GM23338 (cell line): Measurements from ENCODE around the gene KDM4B. TPM values are rescaled to one million over a fixed set of nuclear protein-coding genes. Genes with fewer than 3 reads are reported as not detected.

Experiments
- ATAC-seq: fragments of 200-7000 bp; cut with Tn5 transposase; 3 replicates; pipeline ENCODE4 v1.9.1; 2020
- DNase-seq: peaks from one replicate; pipeline ENCODE4 v3.0.0-alpha.2; 2015; ENCODE audit warnings: low spot score
- H2AFZ ChIP-seq: fragments of 200-600 bp; sonication (generic); 2 replicates; pipeline ENCODE4 v1.8.0; 2016; ENCODE audit warnings: antibody characterized with exemption, mild to moderate bottlenecking, moderate library complexity
- H3F3A ChIP-seq: fragments of 200-600 bp; sonication (generic); replicated peaks from 2 replicates; pipeline ENCODE4 v1.8.0; 2017; ENCODE audit warnings: antibody characterized with exemption, mixed run types, low read depth
- H3K27ac ChIP-seq: fragments of 200-600 bp; sonication (generic); 2 replicates; pipeline ENCODE4 v1.6.1; 2016; ENCODE audit warnings: low read depth
- H3K27me3 ChIP-seq: fragments of 200-600 bp; sonication (generic); 2 replicates; pipeline ENCODE4 v1.8.0; 2016; ENCODE audit warnings: mild to moderate bottlenecking, mixed run types, moderate library complexity; ENCODE audit not compliant: insufficient read depth
- H3K36me3 ChIP-seq: fragments of 200-600 bp; sonication (generic); 2 replicates; pipeline ENCODE4 v1.8.0; 2016; ENCODE audit warnings: mild to moderate bottlenecking; ENCODE audit not compliant: insufficient read depth
- H3K4me1 ChIP-seq: fragments of 200-600 bp; sonication (generic); 2 replicates; pipeline ENCODE4 v1.8.0; 2016; ENCODE audit warnings: mild to moderate bottlenecking, moderate library complexity; ENCODE audit not compliant: insufficient read depth
- H3K4me2 ChIP-seq: fragments of 200-600 bp; sonication (generic); 2 replicates; pipeline ENCODE4 v1.7.1; 2017; ENCODE audit warnings: mixed run types
- H3K4me3 ChIP-seq: fragments of 200-600 bp; sonication (generic); 2 replicates; pipeline ENCODE4 v1.6.1; 2016; ENCODE audit warnings: mixed run types
- H3K79me2 ChIP-seq: fragments of 200-600 bp; sonication (generic); replicated peaks from 2 replicates; pipeline ENCODE4 v1.8.0; 2017; ENCODE audit warnings: mild to moderate bottlenecking; ENCODE audit not compliant: insufficient read depth
- H3K9me2 ChIP-seq: fragments of 200-600 bp; sonication (generic); 2 replicates; pipeline ENCODE4 v1.8.0; 2017; ENCODE audit not compliant: insufficient read depth
- H4K20me1 ChIP-seq: fragments of 200-600 bp; sonication (generic); replicated peaks from 2 replicates; pipeline ENCODE4 v1.8.0; 2017; ENCODE audit warnings: mild to moderate bottlenecking; ENCODE audit not compliant: insufficient read depth
- H3K27ac Mint-ChIP-seq: 2 replicates; pipeline ENCODE4 v1.8.0; 2020; ENCODE audit warnings: inconsistent platforms, mild to moderate bottlenecking, moderate library complexity, mixed read lengths
- H3K27me3 Mint-ChIP-seq: 3 replicates; pipeline ENCODE4 v1.8.0; 2022; ENCODE audit warnings: low read depth, mild to moderate bottlenecking, moderate library complexity, mixed read lengths, inconsistent platforms; ENCODE audit not compliant: insufficient read depth, poor library complexity
- H3K36me3 Mint-ChIP-seq: 3 replicates; pipeline ENCODE4 v1.8.0; 2021; ENCODE audit warnings: low read depth, mild to moderate bottlenecking, inconsistent platforms, moderate library complexity, mixed read lengths
- H3K4me1 Mint-ChIP-seq: 3 replicates; pipeline ENCODE4 v1.8.0; 2020; ENCODE audit warnings: mild to moderate bottlenecking, inconsistent platforms, mixed read lengths
- H3K4me3 Mint-ChIP-seq: 3 replicates; pipeline ENCODE4 v1.8.0; 2021; ENCODE audit warnings: moderate library complexity, mild to moderate bottlenecking, inconsistent platforms, mixed read lengths
- H3K9me3 Mint-ChIP-seq: 3 replicates; pipeline ENCODE4 v1.8.0; 2020; ENCODE audit warnings: moderate library complexity, mild to moderate bottlenecking, inconsistent platforms, mixed read lengths
- CREB1 ChIP-seq: fragments of 250-450 bp; sonication (Bioruptor Pico); IDR thresholded peaks from 2 replicates; pipeline ENCODE4 v1.5.0; 2020; ENCODE audit warnings: low read depth, mild to moderate bottlenecking, moderate library complexity
- CTCF ChIP-seq, 2 experiments: fragments of 200-600 bp in 1 of 2; sonication (generic) in 1 of 2; conservative IDR thresholded peaks; 2 replicates each; pipeline versions ENCODE4 v1.5.1 to v1.6.1; 2016 to 2017; ENCODE audit warnings: antibody characterized with exemption in 2 of 2, low read depth in 2 of 2, mild to moderate bottlenecking in 2 of 2, moderate library complexity in 1 of 2
- ETS1 ChIP-seq: IDR thresholded peaks from 2 replicates; pipeline ENCODE4 v1.6.1; 2016; ENCODE audit warnings: antibody characterized with exemption
- EZH2 ChIP-seq: fragments of 200-600 bp; sonication (generic); IDR thresholded peaks from one replicate; pipeline ENCODE4 v1.8.0; 2017; ENCODE audit warnings: antibody characterized with exemption, mild to moderate bottlenecking, low read depth; ENCODE audit not compliant: unreplicated experiment
- JUNB ChIP-seq: IDR thresholded peaks from one replicate; pipeline ENCODE4 v1.6.1; 2016; ENCODE audit warnings: antibody characterized with exemption; ENCODE audit not compliant: unreplicated experiment
- NANOG ChIP-seq: IDR thresholded peaks from 2 replicates; pipeline ENCODE4 v1.6.1; 2016; ENCODE audit warnings: antibody characterized with exemption, borderline replicate concordance
- POLR2AphosphoS5 ChIP-seq: IDR thresholded peaks from 2 replicates; pipeline ENCODE4 v1.6.1; 2016; ENCODE audit warnings: antibody characterized with exemption, low read depth
- REST ChIP-seq: IDR thresholded peaks from one replicate; pipeline ENCODE4 v1.6.1; 2018; ENCODE audit warnings: antibody characterized with exemption; ENCODE audit not compliant: unreplicated experiment
- ZNF114 ChIP-seq: fragments of 250-450 bp; sonication (Bioruptor Pico); IDR thresholded peaks from 2 replicates; pipeline ENCODE4 v1.5.0; 2020; ENCODE audit warnings: mild to moderate bottlenecking, moderate library complexity
- polyA plus RNA-seq: library from polyadenylated mRNA; unstranded; fragments of >200 nt; fragmentation: Nextera tagmentation; extraction: Ambion mirVana; gene quantifications from 2 replicates; pipeline ENCODE4 v1.2.1, GENCODE V29; 2016
- total RNA-seq: library from RNA; depleted of rRNA; stranded (reverse); fragments of >200 nt; shearing (Covaris generic); gene quantifications from 2 replicates; pipeline ENCODE4 v1.2.3, GENCODE V29; 2014

Gene KDM4B
- total and polyA plus RNA-seq, 2 experiments from 2014 or later = 9.1 to 27.6 TPM

GRCh38 chr19:5011476-5012238 is 42.7 kb downstream of the KDM4B start:
- H3K27ac ChIP-seq = no peak overlapping the region
- H3K4me3 Mint-ChIP-seq = no peak overlapping the region
- peaks cover 52% of the 10 kb centered on the region for H3K79me2 ChIP-seq
- no peaks in the 10 kb centered on the region for H3K4me1 ChIP-seq
- TF ChIP-seq EZH2 (no peak), REST (no peak), POLR2AphosphoS5 (no peak), JUNB (no peak), ETS1 (no peak), NANOG (no peak)
- ATAC-seq (no peak), DNase-seq (no peak)
- no peak overlapping the region for H3K4me3 ChIP-seq
- H3K27ac Mint-ChIP-seq = no peak overlapping the region
- H3K27me3 Mint-ChIP-seq = peaks cover 3% of the 10 kb centered on the region
- no peaks in the 10 kb centered on the region for H3K9me2 ChIP-seq
- no peak overlapping the region for H2AFZ ChIP-seq
- no peak overlapping the region for H3K4me2 ChIP-seq
- 0 out of 2 replicates have a peak, but pooled peaks cover 8% of the 10 kb centered on the region for H3F3A ChIP-seq
- peaks cover 10% of the 10 kb centered on the region for H4K20me1 ChIP-seq
- H3K9me3 Mint-ChIP-seq = peaks cover 6% of the 10 kb centered on the region; the same call in 2 of the 3 replicates
- peaks cover 12% of the 10 kb centered on the region for H3K36me3 Mint-ChIP-seq
- no peaks in the 10 kb centered on the region for H3K36me3 ChIP-seq
- H3K4me1 Mint-ChIP-seq = no peaks in the 10 kb centered on the region; the same call in 2 of the 3 replicates
- H3K27me3 ChIP-seq = no peaks in the 10 kb centered on the region

- H3K27ac ChIP-seq = no peak overlapping the region
- H3K79me2 ChIP-seq = peaks cover 42% of the 10 kb centered on the region
- H3K4me2 ChIP-seq = no peak overlapping the region
- Mint-ChIP-seq H3K27ac (no peak overlapping the region), H3K27me3 (peaks cover 3% of the 10 kb centered on the region), H3K9me3 (peaks cover 5% of the 10 kb centered on the region; the same call in 2 of the 3 replicates), H3K4me1 (no peaks in the 10 kb centered on the region), H3K36me3 (peaks cover 10% of the 10 kb centered on the region; the same call in 2 of the 3 replicates), H3K4me3 (no peak overlapping the region)
- no peak for TF ChIP-seq ETS1
- no peak for TF ChIP-seq CTCF (conservative IDR thresholded peaks at IDR 0.05; ENCODE audit: low read depth in 2 of 2)
- TF ChIP-seq ZNF114 (CRISPR knock-in tag) = no peak
- no peak for TF ChIP-seq REST
- no peak for TF ChIP-seq CREB1 (CRISPR knock-in tag)
- H3K36me3 ChIP-seq = no peaks in the 10 kb centered on the region
- H3K4me1 ChIP-seq = no peaks in the 10 kb centered on the region
- no peak overlapping the region for H2AFZ ChIP-seq
- H4K20me1 ChIP-seq = peaks cover 10% of the 10 kb centered on the region
- H3K4me3 ChIP-seq = no peak overlapping the region
- no peaks in the 10 kb centered on the region for H3K9me2 ChIP-seq
- no peak for DNase-seq
- H3K27me3 ChIP-seq = no peaks in the 10 kb centered on the region
- ATAC-seq = no peak
- H3F3A ChIP-seq = 0 out of 2 replicates have a peak, but pooled peaks cover 8% of the 10 kb centered on the region
These were observed 44.0 kb downstream of the KDM4B start for GRCh38 chr19:5012688-5013457.
